Right ventricle myocardium inferior (tissue), 1 donor: Measurements from ENCODE around the gene PRR5L. TPM values are rescaled to one million over a fixed set of nuclear protein-coding genes. Genes with fewer than 3 reads are reported as not detected.
A peak's percentile ranks its signal among the peaks of the same experiment; 100 is the strongest.

ENCODE experiments used
- ATAC-seq: fragments of 200-7000 bp; cut with Tn5 transposase; one replicate; pipeline ENCODE4 v1.9.1; 2020; ENCODE audit warnings: mild to moderate bottlenecking, moderate library complexity
- DNase-seq: peaks from one replicate; pipeline ENCODE4 v3.0.0; 2021; ENCODE audit errors: missing footprints
- intact Hi-C: fragments of 100-400 bp; cut with DNase I; formaldehyde crosslinking; loops from one replicate; pipeline ENCODE4 v1.11.0; 2022
- total RNA-seq: library from RNA; stranded (reverse); fragmentation: NEBNext Ultra II Directional; extraction: Animal tissue kit (Norgen Biotek cat#: 25700); gene quantifications from one replicate; pipeline ENCODE4 v1.2.1, GENCODE V29; 2021
- donor health status: DM: no; HTN: yes; CAD: no; lungs with severe emphysema.

Gene PRR5L
- total RNA-seq, 1 donor from 2014 or later, result 1.6 TPM

DNA sequence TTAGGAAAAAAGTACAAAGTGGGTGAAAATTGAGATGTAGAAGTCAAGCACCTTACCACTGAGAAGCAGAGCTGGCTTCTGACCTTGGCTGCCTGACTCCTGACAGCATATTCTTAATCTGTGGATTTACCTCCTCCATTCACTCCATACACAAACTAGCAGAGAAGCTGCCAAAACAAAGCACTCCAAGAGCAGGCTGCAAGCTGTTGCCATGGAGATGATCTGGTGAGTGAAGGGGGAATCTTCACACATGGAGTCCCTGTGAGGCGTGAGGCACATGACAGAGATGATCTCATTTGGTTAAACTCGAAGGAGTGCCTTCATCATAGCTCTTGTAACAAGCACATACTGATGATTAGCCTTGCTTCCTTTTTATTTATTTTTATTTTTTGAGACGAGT is 23.0 kb upstream of the PRR5L start:
- no peak for ATAC-seq
- DNase-seq, result no peak
- intact Hi-C loops, result no loop called here

DNA sequence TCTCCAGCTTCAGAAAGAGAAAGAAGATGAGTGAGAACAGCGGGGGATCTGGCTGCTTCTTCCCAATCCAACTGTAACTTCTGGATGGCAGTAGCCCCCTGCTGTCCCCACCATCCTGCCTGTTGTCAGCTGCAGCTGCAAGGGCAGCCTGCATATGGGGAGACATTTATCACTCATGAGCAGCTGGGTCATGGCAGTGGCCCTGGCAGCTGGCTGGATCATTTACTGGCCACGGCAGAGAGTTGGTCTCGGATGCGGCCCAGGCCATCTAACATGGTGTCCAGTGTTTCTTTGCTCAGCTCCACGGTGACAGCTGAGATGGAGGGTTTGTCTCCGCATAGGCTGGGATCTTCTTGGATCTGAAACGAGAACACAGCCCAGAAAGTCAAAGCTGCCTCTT is 21.7 kb upstream of the PRR5L start:
- intact Hi-C loops, result no loop called here
- ATAC-seq, result no peak
- DNase-seq, result no peak

DNA sequence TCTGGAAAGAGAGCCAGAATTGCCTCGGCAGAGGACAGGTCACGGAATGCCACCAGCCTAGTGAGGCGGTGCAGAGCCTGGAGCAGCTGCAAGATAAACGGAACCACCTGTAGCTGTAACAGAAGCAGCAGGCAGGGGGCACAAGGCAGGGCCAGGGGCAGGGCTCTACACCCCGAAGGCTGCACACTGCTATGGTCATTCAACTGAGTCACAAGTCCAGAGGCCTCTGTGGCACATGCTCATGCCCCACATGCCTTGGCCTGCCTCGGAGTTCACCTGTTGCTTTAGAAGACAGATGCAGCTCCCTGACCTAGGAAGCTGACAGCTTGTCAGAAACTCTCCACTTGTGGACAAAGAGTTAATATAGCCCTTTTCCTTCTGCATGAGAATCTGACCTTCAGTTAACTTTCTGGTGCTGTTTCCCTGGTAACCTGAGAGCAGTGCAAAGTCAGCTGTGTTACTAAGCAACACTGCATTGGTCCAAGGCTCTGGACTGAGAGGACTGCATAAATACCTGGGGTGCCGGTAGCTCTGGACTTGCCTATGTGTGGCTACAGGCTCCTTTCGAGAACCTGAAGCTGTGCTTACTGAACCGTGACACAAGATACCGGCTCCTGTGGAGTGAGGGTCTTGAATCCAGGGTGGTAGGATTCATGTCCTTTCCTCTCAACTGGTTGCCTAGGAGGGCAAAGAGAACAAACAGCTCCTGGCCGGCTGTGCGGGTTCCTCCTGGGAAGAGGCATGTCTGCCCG is 17.4 kb upstream of the PRR5L start:
- DNase-seq (no peak), ATAC-seq (no peak)
- intact Hi-C loops, result no loop called here

DNA sequence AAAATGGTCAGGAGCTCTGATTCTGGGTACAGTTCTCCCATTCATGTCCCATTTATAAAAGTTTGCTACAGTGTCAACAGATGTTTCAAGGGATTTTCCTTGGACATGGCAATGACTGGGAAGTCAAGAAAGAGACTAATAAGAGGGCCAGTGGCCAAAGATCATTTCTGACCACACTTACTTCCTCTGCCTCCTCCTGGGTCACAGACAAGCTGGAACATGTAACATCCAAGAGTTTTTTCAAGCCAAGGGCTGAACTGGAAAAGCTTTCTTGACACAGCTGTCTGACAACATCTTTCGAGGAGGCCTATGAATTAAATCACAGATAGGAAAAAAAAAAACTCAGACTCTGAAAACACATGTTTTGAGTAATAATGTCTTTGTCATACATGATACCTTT is 15.6 kb upstream of the PRR5L start:
- no peak for DNase-seq
- intact Hi-C loops, result no loop called here
- ATAC-seq, result no peak

DNA sequence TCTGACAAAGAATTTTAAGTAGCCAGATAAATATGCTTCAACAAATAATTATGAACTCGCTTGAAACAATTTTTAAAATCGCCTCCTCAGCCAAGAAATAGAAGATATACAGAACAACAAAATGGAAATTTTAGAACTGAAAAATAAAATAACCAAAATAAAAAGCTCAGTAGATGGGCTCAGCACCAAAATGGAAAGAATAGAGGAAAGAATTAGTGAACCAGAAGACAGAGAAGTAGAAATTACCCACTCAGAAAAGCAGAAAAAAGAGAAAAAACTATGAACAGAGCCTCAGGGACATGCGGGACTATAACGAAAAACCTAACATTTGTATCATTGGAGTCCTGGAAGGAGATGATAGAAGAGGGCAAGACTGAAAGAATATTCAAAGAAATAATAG is 14.2 kb upstream of the PRR5L start:
- intact Hi-C loops, result no loop called here
- no peak for DNase-seq
- no peak for ATAC-seq

DNA sequence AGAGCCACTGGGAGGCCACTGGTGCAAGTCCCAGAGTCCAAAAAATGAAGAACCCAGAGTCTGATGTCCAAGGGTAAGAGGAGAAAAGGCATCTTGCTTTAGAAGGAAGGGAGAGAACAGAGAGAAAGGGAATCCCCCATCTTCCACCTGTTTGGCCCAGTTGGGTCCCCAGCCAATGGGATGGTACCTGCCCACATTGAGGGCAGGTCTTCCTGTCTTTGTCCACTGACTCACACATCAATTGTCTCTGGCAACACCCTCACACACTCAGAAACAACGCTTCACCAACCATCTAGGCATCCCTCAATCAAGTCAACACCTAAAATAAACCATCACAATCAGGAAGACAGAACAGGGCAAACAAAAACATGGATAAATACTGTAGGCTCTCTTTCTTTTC is 13.2 kb upstream of the PRR5L start:
- ATAC-seq (no peak), DNase-seq (no peak)
- intact Hi-C loops, result no loop called here

DNA sequence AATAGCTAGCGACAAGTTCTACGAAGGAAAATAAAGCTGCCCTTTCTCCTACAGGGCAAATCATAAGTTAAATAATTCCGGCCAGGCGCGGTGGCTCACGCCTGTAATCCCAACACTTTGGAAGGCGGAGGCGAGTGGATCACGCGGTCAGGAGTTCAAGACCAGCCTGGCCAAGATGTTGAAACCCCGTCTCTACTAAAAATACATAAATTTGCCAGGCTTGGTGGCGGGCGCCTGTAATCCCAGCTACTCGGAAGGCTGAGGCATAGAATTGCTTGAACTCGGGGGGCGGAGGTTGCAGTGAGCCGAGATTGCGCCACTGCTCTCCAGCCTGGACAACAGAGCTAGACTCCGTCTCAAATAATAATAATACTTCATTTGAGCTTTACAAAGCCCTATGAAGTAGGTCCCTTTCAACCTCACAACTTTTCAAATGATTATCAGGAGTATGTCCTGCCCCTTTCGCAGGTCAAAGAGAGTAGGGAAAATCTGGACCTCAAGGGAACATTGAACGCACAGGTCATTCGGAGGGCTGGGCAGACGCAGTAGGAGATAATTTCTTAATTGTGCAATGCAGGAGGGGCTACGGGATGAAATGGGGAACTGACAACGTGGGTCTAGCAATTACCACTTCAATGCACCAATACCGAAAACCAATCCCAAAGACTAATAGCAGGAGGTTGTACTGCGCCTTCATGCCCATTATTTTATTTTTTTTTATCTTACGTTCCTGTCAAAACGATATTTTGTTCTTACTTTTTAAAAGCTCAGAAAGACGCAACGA is 7.5 kb upstream of the PRR5L start:
- DNase-seq (no peak), ATAC-seq (no peak)
- intact Hi-C loops, result no loop called here

DNA sequence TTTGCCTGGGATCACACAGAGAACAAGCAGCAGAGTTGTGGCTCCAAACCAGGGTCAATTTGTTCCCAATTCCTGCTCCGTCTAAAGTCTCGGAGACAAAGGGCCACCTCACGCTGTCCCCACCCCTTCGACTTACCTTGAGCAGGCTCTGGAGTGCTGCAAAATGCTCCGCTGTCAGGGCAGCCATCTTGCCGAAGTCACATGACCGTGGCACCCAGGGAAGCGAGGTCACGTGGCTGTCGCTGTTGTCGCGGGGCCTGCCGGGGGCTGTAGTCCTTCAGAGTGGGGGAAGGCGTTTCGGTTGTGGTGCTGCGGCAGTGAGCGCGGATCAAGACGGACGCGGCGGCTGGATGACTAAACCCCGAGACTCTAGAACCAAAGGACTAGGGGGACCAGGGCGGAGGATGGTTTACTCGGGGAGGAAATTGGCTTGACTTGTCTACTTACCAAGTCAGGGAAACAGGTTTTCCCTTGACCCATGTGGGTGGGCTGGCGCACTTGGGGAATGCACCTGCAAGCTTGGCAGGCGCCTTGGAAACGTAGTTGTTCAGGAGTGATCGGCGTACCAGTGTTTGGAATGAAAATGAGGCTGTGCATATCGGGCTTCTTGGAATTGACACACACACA is 6.7 kb upstream of the PRR5L start, which contains the start of gene COMMD9:
Gene COMMD9 (minus strand): TSS at position 199 of the 627 bp plus-strand sequence. CDS start 12 bp downstream, at position 187.
- DNase-seq (peak; percentile 97), ATAC-seq (peak; percentile 99)
- intact Hi-C loops, result no loop called here

DNA sequence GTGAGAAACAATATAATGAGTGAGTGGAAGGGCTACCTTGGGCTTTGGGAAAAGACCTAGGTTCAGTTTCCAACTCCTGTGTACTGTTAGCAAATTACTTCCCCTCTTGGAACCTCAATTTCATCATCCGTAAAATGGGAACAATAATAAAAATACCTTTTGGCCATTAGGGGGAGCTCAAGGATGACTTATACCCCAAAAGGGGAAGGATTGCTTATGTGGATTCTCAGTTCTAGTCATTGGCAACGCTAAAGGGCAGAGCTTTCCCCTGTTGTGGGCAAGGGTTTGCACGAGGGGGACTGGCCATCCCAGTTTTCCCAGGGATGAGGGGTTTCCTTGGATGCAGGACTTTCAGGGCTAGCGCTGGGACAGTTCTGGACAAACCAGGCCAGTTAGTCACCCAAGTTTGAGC is 3.8 kb upstream of the PRR5L start:
- DNase-seq (no peak), ATAC-seq (no peak)
- intact Hi-C loops, result loop anchor here (5.0 kb wide), 2 partner anchors 185 to 200 kb away; no protein-coding TSS in a partner anchor

DNA sequence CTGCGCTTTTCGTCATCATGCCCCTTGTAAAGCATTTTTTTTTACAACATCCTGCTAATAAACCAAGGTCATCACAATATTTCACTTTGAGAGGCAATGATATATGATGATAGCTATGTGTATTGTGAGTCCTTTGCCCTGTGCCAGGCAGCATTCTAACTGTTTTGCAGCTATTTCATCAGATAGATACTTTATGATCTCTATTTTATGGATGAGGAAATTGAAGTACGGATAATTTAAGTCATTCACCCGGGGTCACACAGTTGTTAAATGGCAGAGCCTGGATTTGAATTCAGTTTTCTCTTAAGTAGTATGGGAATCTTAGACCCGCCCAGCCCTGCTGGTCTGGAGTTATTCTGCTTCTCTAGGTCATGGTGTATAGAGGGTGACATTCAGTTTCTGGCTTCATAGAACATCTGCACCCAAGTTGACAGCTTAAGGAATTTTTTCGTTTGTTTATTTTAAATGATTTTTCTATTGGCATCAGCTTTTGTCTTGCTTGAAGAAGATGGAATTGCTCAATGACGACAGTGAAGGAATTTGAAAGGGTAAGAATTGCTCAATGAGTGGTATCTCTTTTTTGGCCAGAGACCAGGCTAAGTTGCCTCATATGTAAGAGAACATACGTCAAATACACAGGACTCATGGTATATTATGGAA is 926 bp downstream of the PRR5L start:
- ATAC-seq, result no peak

DNA sequence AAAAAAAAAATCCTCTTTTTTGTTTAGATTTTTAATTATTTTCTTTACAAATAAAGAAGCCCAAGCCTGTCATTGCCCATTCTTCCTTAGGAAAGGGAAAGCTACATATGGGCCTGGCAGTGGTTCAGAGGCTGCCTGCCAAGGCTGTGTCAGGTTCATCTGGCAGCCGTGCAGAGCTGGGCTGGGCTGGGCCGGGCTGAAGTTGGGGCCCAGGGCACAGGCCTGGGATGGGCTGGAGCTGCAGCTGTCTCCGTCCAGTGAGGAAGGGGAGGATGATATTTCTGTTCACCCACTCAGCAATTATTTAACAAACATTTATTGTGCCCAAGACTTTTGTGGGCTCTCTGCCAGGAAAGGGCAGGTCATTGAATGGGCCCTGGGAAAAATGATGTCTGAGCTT is 4.6 kb downstream of the PRR5L start:
- peak; percentile 88 for ATAC-seq
- intact Hi-C loops, result no loop called here
- DNase-seq, result peak; percentile 80

More for the DNA sequence above, 926 bp downstream of the PRR5L start:
- no peak for DNase-seq
- intact Hi-C loops, result no loop called here

DNA sequence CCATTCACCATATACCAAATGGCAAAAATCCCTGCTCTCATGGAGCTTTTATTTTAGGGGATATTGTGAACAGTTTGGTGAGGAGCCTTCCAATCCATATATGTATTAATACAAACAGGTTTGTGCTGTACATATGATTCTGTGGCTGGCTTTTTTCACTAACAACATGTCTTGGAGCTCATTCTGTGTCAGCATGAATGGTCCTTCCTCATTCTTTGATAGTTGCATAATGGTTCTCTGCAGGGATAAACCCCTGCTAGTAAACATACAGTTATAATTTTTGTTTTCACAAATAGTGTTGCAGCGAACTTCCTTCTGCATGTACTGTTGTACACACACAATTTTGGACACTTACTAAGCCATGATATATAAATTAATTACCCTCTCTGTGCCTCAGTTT is 8.3 kb downstream of the PRR5L start:
- no peak for ATAC-seq
- intact Hi-C loops, result no loop called here
- no peak for DNase-seq

DNA sequence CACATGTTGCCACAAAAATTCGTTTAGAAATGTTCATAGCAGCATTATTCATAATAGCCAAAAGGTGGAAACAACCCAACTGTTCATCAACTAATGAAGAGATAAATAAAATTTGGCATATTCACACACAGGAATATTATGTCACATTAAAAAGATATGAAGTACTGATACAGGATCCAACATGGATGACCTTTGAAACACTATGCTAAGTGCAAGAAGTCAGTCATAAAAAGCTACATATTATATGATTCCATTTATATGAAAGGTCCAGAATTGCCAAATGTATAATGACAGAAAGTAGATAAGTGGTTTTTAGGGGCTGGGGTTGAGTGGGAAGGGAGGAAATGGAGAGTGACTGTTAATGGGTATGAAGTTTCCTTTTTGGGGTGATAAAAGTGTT is 9.0 kb downstream of the PRR5L start:
- DNase-seq (no peak), ATAC-seq (no peak)
- intact Hi-C loops, result no loop called here

DNA sequence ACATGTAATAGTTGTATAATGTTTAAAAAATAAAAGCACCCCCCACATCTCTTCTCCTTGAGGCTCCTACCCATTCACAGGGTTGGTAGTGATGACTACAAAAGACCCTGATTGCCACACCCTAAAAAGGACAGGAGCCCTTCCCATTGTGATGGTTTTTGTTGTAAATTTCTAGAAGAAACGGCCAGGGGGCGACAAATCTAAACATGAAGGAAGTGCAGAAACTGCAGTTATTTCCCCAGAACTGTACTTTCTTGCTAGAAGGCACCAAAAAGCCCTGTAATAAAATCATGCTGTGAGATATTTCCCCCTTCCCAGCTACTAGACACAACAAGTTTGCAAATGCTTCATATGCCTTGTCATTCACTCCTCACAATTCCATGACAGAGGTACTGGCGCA is 10.8 kb downstream of the PRR5L start:
- ATAC-seq (no peak), DNase-seq (no peak)
- intact Hi-C loops, result no loop called here

DNA sequence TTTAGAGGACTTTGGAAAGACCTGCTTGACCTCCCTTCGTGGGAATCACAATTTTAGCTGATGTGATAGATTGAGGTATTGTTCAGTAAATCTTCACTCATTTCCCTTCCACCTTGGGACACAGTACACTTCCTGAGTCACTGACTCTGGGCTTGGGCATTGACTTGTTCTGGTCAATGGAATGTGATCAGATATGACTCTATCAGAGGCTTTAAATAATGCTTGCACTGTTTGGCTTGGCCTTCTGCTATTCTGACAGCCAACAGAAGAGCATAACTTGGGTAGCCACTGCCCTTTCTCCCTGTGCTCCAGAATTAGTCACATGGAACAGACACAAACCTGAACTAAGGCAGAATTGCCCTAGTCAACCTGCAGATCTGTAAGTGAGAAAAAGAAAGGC is 12.5 kb downstream of the PRR5L start:
- ATAC-seq (no peak), DNase-seq (no peak)
- intact Hi-C loops, result no loop called here

DNA sequence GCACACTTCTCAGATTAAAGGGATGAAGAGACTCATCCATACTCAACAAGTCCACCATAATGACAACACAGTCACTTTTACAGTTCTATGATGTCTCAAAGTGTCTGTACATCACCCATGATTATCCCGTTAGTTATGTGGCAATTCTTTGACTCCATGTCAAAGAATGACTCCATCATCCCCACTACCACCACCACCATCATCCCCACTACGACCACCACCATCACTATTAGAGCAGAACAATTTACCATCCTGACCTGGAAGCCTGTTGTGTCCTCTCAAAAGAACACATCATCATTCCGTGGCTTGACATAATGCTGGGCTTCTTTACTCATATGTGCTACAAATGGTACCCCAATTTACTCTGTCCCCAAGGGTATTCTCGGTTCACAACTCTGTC is 13.7 kb downstream of the PRR5L start:
- intact Hi-C loops, result no loop called here
- no peak for ATAC-seq
- DNase-seq, result no peak

DNA sequence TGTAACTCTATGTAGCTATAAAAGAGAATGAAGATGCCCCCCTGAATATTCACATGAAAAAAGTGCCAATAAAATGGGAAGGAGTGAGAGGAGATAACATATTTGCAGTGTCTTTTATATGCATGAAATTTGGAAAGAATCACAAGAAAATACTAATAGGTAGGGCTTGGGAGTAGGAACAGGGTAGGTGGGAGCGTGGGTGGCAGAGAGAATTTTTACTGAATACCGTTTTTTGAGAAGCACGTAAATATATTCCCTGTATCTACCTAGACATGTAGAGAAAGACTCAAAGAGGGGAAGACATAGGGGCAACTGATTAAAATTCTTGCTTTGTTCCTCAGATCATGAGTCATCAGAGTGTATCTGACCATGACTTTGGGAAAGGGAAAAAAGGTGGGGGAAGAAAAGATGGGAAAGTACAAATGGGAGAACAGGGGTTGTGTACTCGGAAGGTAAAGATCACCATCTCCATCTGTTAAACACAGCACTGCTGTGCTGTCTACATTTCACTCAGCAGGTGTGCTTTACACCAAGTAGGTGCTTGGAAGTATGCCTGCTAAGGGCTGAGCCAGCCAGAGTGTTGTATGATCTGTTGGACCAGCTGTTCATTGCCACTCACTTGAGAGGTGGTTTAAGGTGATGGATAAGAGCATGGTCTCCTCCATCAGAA is 16.0 kb downstream of the PRR5L start:
- DNase-seq (no peak), ATAC-seq (no peak)
- intact Hi-C loops, result no loop called here

DNA sequence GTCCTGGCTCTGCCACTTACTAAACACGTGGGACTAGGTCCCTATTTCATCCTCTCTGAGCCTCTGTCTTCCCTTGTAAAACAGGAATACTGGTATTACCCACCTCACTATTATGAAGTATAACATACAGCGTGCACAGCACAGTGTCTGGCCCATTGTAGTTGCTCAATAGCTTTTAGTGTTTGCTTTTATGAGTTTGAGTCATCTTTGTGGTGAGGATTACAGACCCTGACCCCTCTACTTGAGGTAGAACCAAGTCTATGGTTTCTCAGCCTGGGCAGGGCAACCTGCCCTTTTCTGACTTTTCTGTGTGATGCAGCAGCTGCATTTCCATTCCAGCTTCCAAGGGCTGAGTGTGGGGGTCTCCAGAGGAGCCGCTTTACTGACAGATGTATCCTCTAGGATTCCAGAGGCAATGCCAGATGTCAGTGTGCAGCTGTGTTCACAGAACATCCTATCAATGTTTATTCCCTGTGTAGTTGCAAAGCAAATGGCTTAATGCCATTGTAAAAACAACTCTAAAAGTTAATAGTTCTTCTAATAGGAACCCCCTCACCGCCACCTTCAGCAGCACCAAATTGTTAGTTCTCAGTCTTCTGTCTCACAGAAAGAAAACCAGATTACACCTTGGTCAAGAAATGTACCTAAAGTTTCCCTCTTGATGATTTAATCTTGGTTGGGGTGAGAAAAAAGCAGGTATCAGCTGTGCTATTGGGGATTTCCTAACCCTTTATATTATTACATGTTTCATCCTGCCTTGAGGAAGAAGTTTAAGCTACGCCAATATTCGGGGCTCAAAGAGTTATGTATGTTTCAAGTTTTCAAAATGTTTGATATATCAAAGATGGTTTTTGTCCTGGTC is 16.8 kb downstream of the PRR5L start:
- DNase-seq (no peak), ATAC-seq (no peak)
- intact Hi-C loops, result no loop called here
